ENCODE measurements around the gene C1QTNF1.
A peak's percentile ranks its signal among the peaks of the same experiment; 100 is the strongest.

Gene C1QTNF1

GRCh38 chr17:79089720-79090442, 65.9 kb downstream of the C1QTNF1 start:
- Histone ChIP-seq H3K79me2 (ENCODE audit: control insufficient read depth, insufficient read depth, low read length, poor library complexity) (no peaks in the 10 kb centered on the region), H3K23ac (ENCODE audit: low read length) (no peak overlapping the region), H3K27ac (ENCODE audit: low read depth, low read length) (no peak overlapping the region), H3K79me1 (ENCODE audit: low read length) (no peaks in the 10 kb centered on the region), H4K91ac (ENCODE audit: low read depth, low read length) (no peak overlapping the region), H2BK5ac (ENCODE audit: low read depth, low read length, poor library complexity) (no peak overlapping the region), H4K12ac (ENCODE audit: low read depth, low read length) (no peak overlapping the region), H3K4ac (ENCODE audit: low read depth, low read length) (no peak overlapping the region), H4K8ac (ENCODE audit: low read depth, low read length) (no peak overlapping the region), H3K4me2 (ENCODE audit: low read length) (no peak overlapping the region), H3K27me3 (ENCODE audit: insufficient read depth, low read length) (no peaks in the 10 kb centered on the region), H3K4me1 (ENCODE audit: control insufficient read depth in 1 of 2, insufficient read depth in 2 of 2, low read length in 2 of 2) (no peaks in the 10 kb centered on the region), H2BK120ac (ENCODE audit: insufficient read depth, low read length, poor library complexity) (no peak overlapping the region), H3K36me3 (ENCODE audit: control insufficient read depth in 1 of 2, insufficient read depth in 2 of 2, low read length in 2 of 2) (no peaks in the 10 kb centered on the region), H2BK12ac (ENCODE audit: low read length) (no peak overlapping the region), H2AFZ (ENCODE audit: insufficient read depth, low read length, poor library complexity) (no peak overlapping the region), H3K9me3 (ENCODE audit: insufficient read depth, low read depth, low read length) (no peaks in the 10 kb centered on the region), H3K18ac (ENCODE audit: low read length) (no peak overlapping the region), H3K9ac (ENCODE audit: low read length) (no peak overlapping the region), H2AK5ac (ENCODE audit: low read length) (no peak overlapping the region), H3K4me3 (ENCODE audit: low read depth, low read length) (no peak overlapping the region), H3K14ac (ENCODE audit: low read length) (no peak overlapping the region)
- DNase-seq: no peak
- WGBS (ENCODE audit: extremely low coverage, insufficient coverage, insufficient read length): no CpG with 5 or more reads among the region's 31 CpGs

- H4K12ac ChIP-seq (ENCODE audit: low read depth, low read length): no peak overlapping the region
- no peak overlapping the region for H3K9ac ChIP-seq (ENCODE audit: low read length)
- H3K4me1 ChIP-seq (ENCODE audit: control insufficient read depth in 1 of 2, insufficient read depth in 2 of 2, low read length in 2 of 2): no peaks in the 10 kb centered on the region
- no peak overlapping the region for H4K91ac ChIP-seq (ENCODE audit: low read depth, low read length)
- H3K4me3 ChIP-seq (ENCODE audit: low read depth, low read length): no peak overlapping the region
- no peak overlapping the region for H3K14ac ChIP-seq (ENCODE audit: low read length)
- no peaks in the 10 kb centered on the region for H3K27me3 ChIP-seq (ENCODE audit: insufficient read depth, low read length)
- DNase-seq: peak in 1 of 2 donors; percentile 20
- H3K36me3 ChIP-seq (ENCODE audit: control insufficient read depth in 1 of 2, insufficient read depth in 2 of 2, low read length in 2 of 2): no peaks in the 10 kb centered on the region
- no CpG with 5 or more reads among the region's 32 CpGs for WGBS (ENCODE audit: extremely low coverage, insufficient coverage, insufficient read length)
- H2AK5ac ChIP-seq (ENCODE audit: low read length): no peak overlapping the region
- no peak overlapping the region for H2BK5ac ChIP-seq (ENCODE audit: low read depth, low read length, poor library complexity)
- H3K79me2 ChIP-seq (ENCODE audit: control insufficient read depth, insufficient read depth, low read length, poor library complexity): no peaks in the 10 kb centered on the region
- no peak overlapping the region for H3K4me2 ChIP-seq (ENCODE audit: low read length)
- H3K27ac ChIP-seq (ENCODE audit: low read depth, low read length): no peak overlapping the region
- no peak overlapping the region for H3K18ac ChIP-seq (ENCODE audit: low read length)
- no peak overlapping the region for H3K23ac ChIP-seq (ENCODE audit: low read length)
- H3K9me3 ChIP-seq (ENCODE audit: insufficient read depth, low read depth, low read length): no peaks in the 10 kb centered on the region
- no peak overlapping the region for H2BK120ac ChIP-seq (ENCODE audit: insufficient read depth, low read length, poor library complexity)
- no peaks in the 10 kb centered on the region for H3K79me1 ChIP-seq (ENCODE audit: low read length)
- no peak overlapping the region for H3K4ac ChIP-seq (ENCODE audit: low read depth, low read length)
- H2BK12ac ChIP-seq (ENCODE audit: low read length): no peak overlapping the region
- no peak overlapping the region for H4K8ac ChIP-seq (ENCODE audit: low read depth, low read length)
- no peak overlapping the region for H2AFZ ChIP-seq (ENCODE audit: insufficient read depth, low read length, poor library complexity)
Measured at GRCh38 chr17:79090443-79091225, 66.7 kb downstream of the C1QTNF1 start.

DNA sequence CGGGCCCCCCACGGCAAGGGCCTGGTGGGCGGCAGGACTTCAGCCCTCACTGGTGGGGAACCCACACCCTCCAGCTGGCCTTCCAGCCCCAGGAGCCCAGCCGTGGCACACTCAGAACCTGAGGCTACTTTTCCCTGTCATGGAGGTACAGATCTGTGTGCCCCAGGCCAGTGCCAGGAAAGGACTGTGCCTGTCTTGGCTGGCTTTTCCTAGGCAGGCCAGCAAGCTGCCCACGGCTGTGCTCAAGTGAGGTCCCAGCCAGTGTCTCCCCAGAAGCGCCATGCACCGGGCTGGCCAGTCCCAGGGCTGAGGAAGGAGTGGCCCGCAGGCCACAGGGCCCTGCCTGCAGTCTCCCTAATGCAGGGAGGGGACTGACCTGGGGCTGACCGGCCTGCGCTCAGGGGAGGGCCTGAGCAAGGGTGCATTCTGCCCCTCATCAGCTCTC, 67.3 kb downstream of the C1QTNF1 start:
- H2AK5ac ChIP-seq (ENCODE audit: low read length): no peak overlapping the region
- WGBS (ENCODE audit: extremely low coverage, insufficient coverage, insufficient read length): no CpG with 5 or more reads among the region's 10 CpGs
- H4K12ac ChIP-seq (ENCODE audit: low read depth, low read length): no peak overlapping the region
- no peaks in the 10 kb centered on the region for H3K27me3 ChIP-seq (ENCODE audit: insufficient read depth, low read length)
- no peak overlapping the region for H2AFZ ChIP-seq (ENCODE audit: insufficient read depth, low read length, poor library complexity)
- no peaks in the 10 kb centered on the region for H3K9me3 ChIP-seq (ENCODE audit: insufficient read depth, low read depth, low read length)
- no peak overlapping the region for H4K8ac ChIP-seq (ENCODE audit: low read depth, low read length)
- H3K18ac ChIP-seq (ENCODE audit: low read length): no peak overlapping the region
- no peaks in the 10 kb centered on the region for H3K79me2 ChIP-seq (ENCODE audit: control insufficient read depth, insufficient read depth, low read length, poor library complexity)
- no peak for DNase-seq
- no peak overlapping the region for H3K4me3 ChIP-seq (ENCODE audit: low read depth, low read length)
- no peak overlapping the region for H3K14ac ChIP-seq (ENCODE audit: low read length)
- no peak overlapping the region for H3K23ac ChIP-seq (ENCODE audit: low read length)
- no peak overlapping the region for H3K4me2 ChIP-seq (ENCODE audit: low read length)
- no peaks in the 10 kb centered on the region for H3K79me1 ChIP-seq (ENCODE audit: low read length)
- no peak overlapping the region for H2BK120ac ChIP-seq (ENCODE audit: insufficient read depth, low read length, poor library complexity)
- no peak overlapping the region for H2BK5ac ChIP-seq (ENCODE audit: low read depth, low read length, poor library complexity)
- H4K91ac ChIP-seq (ENCODE audit: low read depth, low read length): no peak overlapping the region
- H3K4ac ChIP-seq (ENCODE audit: low read depth, low read length): no peak overlapping the region
- H3K4me1 ChIP-seq (ENCODE audit: control insufficient read depth in 1 of 2, insufficient read depth in 2 of 2, low read length in 2 of 2): no peaks in the 10 kb centered on the region
- no peak overlapping the region for H3K27ac ChIP-seq (ENCODE audit: low read depth, low read length)
- no peak overlapping the region for H2BK12ac ChIP-seq (ENCODE audit: low read length)
- no peaks in the 10 kb centered on the region for H3K36me3 ChIP-seq (ENCODE audit: control insufficient read depth in 1 of 2, insufficient read depth in 2 of 2, low read length in 2 of 2)
- H3K9ac ChIP-seq (ENCODE audit: low read length): no peak overlapping the region

GRCh38 chr17:79092567-79092966, 68.6 kb downstream of the C1QTNF1 start:
- no peak for DNase-seq
- no peaks in the 10 kb centered on the region for H3K4me1 ChIP-seq (ENCODE audit: control insufficient read depth in 1 of 2, insufficient read depth in 2 of 2, low read length in 2 of 2)
- H2BK120ac ChIP-seq (ENCODE audit: insufficient read depth, low read length, poor library complexity): no peak overlapping the region
- H3K4me2 ChIP-seq (ENCODE audit: low read length): no peak overlapping the region
- no peak overlapping the region for H3K18ac ChIP-seq (ENCODE audit: low read length)
- no peaks in the 10 kb centered on the region for H3K36me3 ChIP-seq (ENCODE audit: control insufficient read depth in 1 of 2, insufficient read depth in 2 of 2, low read length in 2 of 2)
- H4K8ac ChIP-seq (ENCODE audit: low read depth, low read length): no peak overlapping the region
- no peak overlapping the region for H2AK5ac ChIP-seq (ENCODE audit: low read length)
- H3K4me3 ChIP-seq (ENCODE audit: low read depth, low read length): no peak overlapping the region
- WGBS (ENCODE audit: extremely low coverage, insufficient coverage, insufficient read length): no CpG with 5 or more reads among the region's 4 CpGs
- no peak overlapping the region for H2AFZ ChIP-seq (ENCODE audit: insufficient read depth, low read length, poor library complexity)
- H3K27ac ChIP-seq (ENCODE audit: low read depth, low read length): no peak overlapping the region
- no peak overlapping the region for H4K91ac ChIP-seq (ENCODE audit: low read depth, low read length)
- H3K79me2 ChIP-seq (ENCODE audit: control insufficient read depth, insufficient read depth, low read length, poor library complexity): no peaks in the 10 kb centered on the region
- no peak overlapping the region for H3K4ac ChIP-seq (ENCODE audit: low read depth, low read length)
- no peaks in the 10 kb centered on the region for H3K79me1 ChIP-seq (ENCODE audit: low read length)
- peaks cover 3% of the 10 kb centered on the region for H3K27me3 ChIP-seq (ENCODE audit: insufficient read depth, low read length)
- H3K23ac ChIP-seq (ENCODE audit: low read length): no peak overlapping the region
- H3K14ac ChIP-seq (ENCODE audit: low read length): no peak overlapping the region
- no peak overlapping the region for H2BK12ac ChIP-seq (ENCODE audit: low read length)
- no peak overlapping the region for H3K9ac ChIP-seq (ENCODE audit: low read length)
- no peaks in the 10 kb centered on the region for H3K9me3 ChIP-seq (ENCODE audit: insufficient read depth, low read depth, low read length)
- no peak overlapping the region for H4K12ac ChIP-seq (ENCODE audit: low read depth, low read length)
- H2BK5ac ChIP-seq (ENCODE audit: low read depth, low read length, poor library complexity): no peak overlapping the region

Data from trophoblast cell (in vitro differentiated cells and primary cell).